Erythroblast (primary cell): ENCODE measurements around the gene LCT.

Source experiments
- GATA1 ChIP-seq: IDR thresholded peaks from 2 replicates; pipeline ENCODE4 v1.6.1; 2011; ENCODE audit warnings: low read depth, mild to moderate bottlenecking, control low read depth, low read length, moderate library complexity
- POLR2A ChIP-seq: IDR thresholded peaks from 2 replicates; pipeline ENCODE4 v1.6.1; 2011; ENCODE audit warnings: mild to moderate bottlenecking, low read length

- TF ChIP-seq POLR2A (no peak), GATA1 (no peak)
These were observed 80.3 kb downstream of the LCT start for GRCh38 chr2:135756692-135757091.
